Breast epithelium (tissue), 3 donors: Measurements from ENCODE around the gene C1S.

Experiments used
- CTCF ChIP-seq, 3 donors: fragments of 450-650 bp; IDR thresholded peaks; one replicate each; pipeline ENCODE4 v1.5.1; 2016 to 2017; ENCODE audit warnings: antibody characterized with exemption in 3 of 3, mild to moderate bottlenecking in 3 of 3, moderate library complexity in 3 of 3
- POLR2A ChIP-seq: fragments of 450-650 bp; IDR thresholded peaks from one replicate; pipeline ENCODE4 v1.6.1; 2016; ENCODE audit warnings: antibody characterized with exemption, mild to moderate bottlenecking, moderate library complexity
- POLR2AphosphoS5 ChIP-seq, 3 donors: sonication (generic); formaldehyde crosslinking; IDR thresholded peaks; one replicate each; pipeline ENCODE4 v1.6.1; 2017; ENCODE audit warnings: antibody characterized with exemption in 3 of 3

DNA sequence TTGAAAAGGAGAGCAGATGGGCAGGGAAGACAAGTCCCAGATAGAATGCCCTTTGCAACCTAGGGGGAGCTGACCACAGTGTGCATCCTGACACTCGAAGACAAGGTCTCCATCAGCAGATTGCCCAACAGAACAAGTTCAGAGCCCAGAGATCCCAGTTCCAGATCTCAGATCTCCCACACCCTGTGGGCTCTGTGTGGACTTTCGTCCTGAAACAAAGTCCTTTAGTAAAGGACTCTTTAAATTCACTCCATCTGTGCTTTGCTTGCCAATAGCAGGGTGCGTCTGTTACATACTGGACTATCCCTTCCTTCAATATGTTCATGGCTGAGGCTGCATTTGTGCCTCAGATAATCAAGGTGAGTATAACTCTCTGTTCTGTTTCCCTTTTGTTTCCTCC is 57.2 kb downstream of the C1S start:
- no peak for TF ChIP-seq CTCF (IDR thresholded peaks at IDR 0.05)
- TF ChIP-seq POLR2A: no peak
- TF ChIP-seq POLR2AphosphoS5 (IDR thresholded peaks at IDR 0.05): no peak
